GM13976 (cell line): ENCODE data around the gene FHOD3.

ENCODE experiments used
- DNase-seq: peaks from one replicate; pipeline ENCODE4 v3.0.0; 2012; ENCODE audit warnings: low spot score
- in situ Hi-C: fragments of 300-500 bp; cut with MboI; formaldehyde crosslinking; loops from one replicate; pipeline ENCODE4 v1.12.0; 2022; ENCODE audit warnings: low sequenced_read_pairs, mixed read lengths, inconsistent platforms; ENCODE audit not compliant: unreplicated experiment
- TF ChIP-seq, protein P1 (sequence below): IDR thresholded peaks from 2 replicates; pipeline ENCODE4 v1.5.1; 2012; ENCODE audit warnings: borderline replicate concordance, mild to moderate bottlenecking; ENCODE audit not compliant: insufficient read depth; ENCODE audit errors: extremely low read depth, missing control alignments, control extremely low read depth

The FHOD3 gene

DNA sequence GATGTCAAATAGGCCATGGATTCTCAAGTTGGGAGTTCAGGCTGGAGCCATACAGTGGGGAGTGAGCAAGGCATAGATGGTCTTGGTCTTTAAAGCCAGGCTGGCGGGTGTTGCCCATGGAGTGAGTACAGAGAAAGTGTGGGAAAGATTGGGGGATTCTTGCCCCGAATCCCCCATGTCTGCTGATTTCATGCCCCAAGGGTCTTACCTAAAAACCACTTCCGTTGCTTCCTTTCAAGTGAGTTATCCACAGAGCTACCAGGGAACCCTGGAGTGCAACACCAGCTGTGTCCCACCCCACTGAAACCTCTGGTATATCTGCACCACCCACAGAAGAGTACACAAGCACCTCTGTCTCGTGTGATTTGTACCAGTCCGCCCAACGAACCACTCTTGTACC is 31.4 kb downstream of the FHOD3 start:
- TF ChIP-seq, protein P1, sequence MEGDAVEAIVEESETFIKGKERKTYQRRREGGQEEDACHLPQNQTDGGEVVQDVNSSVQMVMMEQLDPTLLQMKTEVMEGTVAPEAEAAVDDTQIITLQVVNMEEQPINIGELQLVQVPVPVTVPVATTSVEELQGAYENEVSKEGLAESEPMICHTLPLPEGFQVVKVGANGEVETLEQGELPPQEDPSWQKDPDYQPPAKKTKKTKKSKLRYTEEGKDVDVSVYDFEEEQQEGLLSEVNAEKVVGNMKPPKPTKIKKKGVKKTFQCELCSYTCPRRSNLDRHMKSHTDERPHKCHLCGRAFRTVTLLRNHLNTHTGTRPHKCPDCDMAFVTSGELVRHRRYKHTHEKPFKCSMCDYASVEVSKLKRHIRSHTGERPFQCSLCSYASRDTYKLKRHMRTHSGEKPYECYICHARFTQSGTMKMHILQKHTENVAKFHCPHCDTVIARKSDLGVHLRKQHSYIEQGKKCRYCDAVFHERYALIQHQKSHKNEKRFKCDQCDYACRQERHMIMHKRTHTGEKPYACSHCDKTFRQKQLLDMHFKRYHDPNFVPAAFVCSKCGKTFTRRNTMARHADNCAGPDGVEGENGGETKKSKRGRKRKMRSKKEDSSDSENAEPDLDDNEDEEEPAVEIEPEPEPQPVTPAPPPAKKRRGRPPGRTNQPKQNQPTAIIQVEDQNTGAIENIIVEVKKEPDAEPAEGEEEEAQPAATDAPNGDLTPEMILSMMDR = no peak
- no peak for DNase-seq
- in situ Hi-C loops = no loop called here

DNA sequence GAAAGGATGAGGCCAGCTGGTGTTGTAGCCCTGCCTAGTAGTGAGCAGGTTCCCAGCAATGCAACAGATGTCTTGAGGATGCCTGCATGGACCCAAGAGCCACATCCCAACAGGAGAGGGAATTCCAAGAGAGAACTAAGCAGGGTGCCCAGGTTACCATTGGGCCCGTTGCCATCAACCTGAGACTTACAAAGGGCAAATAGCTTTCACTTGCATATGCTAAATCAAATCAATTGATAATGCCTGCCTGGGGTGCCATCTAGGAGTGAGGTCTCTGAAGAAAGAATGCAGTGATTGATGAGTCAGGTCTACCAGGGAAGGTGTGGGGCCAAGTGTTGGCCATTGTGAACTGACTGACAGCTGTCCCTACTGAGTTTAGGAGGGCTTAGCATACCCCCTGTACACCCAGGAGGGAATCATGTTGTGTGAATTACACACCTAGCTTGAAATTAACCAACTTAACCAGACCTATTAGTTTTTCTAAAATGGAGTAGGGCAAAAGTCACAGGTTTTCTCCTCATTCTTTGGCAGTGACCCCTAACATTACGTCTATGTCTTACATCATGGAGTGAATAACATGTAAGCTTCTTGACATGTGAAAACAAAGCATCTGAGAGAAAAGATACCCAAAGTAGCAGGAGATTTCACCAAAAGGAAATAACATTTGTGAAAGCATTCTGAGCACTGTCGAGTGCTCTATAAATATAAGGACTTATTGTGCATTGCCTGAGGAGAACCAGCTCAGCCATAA is 32.3 kb downstream of the FHOD3 start:
- no peak for DNase-seq
- in situ Hi-C loops = no loop called here
- TF ChIP-seq, protein P1 = no peak

DNA sequence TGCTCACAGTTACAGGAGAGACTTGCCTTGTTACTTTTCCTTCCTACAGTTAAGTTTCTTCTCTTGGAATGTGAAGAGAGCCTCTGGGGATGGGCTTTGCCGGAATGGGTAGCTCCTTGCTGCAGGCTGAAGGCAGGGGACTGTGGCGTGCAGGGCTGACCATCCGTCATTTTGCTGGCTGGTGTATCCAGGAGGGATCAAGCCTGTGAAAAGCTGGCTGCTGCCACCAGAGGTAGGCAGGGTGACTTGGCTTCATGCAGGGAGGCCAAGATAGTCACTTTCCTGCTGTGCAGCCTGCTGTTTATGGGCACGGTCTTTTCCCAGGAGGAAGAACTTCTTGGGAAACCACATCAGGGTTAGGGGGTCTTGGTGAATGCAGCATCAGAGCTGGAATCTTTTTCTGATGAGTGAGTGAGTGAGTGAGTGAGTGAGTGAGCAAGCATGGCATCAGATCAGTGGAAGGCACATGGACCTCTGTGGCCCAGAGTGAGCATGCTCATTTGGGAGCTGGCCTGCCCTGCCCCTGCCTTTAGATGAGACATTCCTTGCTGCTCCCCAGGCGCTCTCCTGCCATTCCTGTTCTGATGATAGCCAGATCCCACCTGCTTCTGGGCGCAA is 33.0 kb downstream of the FHOD3 start:
- in situ Hi-C loops = no loop called here
- DNase-seq = no peak
- TF ChIP-seq, protein P1 = no peak

DNA sequence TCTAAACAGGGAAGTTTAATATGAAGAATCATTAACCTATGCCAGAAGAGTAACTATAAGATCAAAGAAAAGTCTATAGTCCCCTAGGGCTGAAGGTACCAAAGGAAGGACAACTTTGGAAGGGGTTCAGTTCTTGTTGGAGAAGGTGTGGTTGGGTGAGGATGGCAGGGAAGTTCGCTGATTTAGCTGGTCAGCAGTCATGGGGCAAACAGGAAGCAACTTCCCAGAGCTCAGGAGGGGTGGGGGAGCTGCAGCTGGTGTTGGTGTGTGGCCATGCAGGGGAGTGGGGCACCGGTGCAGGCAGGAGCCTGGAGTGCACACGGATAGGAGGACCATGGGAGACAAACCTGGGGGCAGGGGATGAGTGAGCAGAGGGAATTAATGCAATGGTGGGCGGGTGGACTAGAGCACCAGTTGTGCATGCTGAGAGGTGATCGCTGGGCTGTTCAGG is 34.0 kb downstream of the FHOD3 start:
- TF ChIP-seq, protein P1 = no peak
- in situ Hi-C loops = no loop called here
- DNase-seq = no peak

DNA sequence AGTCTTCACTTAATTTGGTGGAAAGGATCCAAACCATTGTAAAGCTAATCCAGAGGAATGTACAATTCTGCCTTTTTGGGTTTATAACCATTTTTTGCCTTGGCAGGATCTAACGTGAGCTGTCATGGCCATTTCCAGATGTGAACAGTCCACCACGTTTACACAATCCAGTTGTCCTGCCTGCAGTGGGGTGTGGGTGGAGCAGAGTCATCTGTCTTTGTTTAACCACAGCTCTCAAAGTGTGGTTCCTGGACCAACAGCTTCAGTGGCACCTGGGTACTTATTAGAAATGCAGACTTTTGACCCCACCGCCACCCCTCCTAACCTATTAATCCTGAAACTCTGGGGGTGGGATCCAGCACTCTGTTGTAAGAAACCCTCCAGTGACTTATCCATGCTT is 35.9 kb downstream of the FHOD3 start:
- in situ Hi-C loops = no loop called here
- TF ChIP-seq, protein P1 = no peak
- no peak for DNase-seq

DNA sequence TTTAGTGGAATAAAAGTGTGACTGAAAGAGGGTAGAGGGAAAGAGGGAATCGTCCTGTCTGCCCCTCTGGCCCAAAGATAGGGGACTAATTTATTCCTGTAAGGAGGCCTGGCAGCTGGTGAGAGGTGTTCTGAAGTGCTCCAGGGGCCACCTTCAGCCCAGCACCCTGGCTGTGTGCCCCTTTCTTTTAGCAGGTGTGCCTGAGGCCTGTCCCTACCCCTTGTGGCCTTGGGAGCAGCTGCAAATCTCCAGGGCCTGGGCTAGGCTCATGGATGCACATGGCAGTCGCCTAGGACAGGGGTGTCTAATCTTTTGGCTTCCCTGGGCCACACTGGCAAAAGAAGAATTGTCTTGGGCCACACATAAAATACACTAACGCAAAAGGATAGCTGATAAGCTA is 37.3 kb downstream of the FHOD3 start:
- in situ Hi-C loops = no loop called here
- TF ChIP-seq, protein P1 = no peak
- no peak for DNase-seq
